Measurements from ENCODE around the gene CIPC. TPM values are rescaled to one million over a fixed set of nuclear protein-coding genes. Genes with fewer than 3 reads are reported as not detected.

Gene CIPC
- total RNA-seq, 1 donor from 2014 or later, result 22.3 TPM

- H3K27ac Mint-ChIP-seq (ENCODE audit: unreplicated experiment), result no peak overlapping the region
- TF ChIP-seq, protein P1, sequence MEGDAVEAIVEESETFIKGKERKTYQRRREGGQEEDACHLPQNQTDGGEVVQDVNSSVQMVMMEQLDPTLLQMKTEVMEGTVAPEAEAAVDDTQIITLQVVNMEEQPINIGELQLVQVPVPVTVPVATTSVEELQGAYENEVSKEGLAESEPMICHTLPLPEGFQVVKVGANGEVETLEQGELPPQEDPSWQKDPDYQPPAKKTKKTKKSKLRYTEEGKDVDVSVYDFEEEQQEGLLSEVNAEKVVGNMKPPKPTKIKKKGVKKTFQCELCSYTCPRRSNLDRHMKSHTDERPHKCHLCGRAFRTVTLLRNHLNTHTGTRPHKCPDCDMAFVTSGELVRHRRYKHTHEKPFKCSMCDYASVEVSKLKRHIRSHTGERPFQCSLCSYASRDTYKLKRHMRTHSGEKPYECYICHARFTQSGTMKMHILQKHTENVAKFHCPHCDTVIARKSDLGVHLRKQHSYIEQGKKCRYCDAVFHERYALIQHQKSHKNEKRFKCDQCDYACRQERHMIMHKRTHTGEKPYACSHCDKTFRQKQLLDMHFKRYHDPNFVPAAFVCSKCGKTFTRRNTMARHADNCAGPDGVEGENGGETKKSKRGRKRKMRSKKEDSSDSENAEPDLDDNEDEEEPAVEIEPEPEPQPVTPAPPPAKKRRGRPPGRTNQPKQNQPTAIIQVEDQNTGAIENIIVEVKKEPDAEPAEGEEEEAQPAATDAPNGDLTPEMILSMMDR (IDR thresholded peaks at IDR 0.05; ENCODE audit: partially characterized antibody, unreplicated experiment), result no peak
- no peaks in the 10 kb centered on the region for H3K36me3 Mint-ChIP-seq (ENCODE audit: unreplicated experiment)
- peaks cover 18% of the 10 kb centered on the region for H3K4me1 Mint-ChIP-seq (ENCODE audit: low read depth, unreplicated experiment)
- DNase-seq, result no peak
- peaks cover 2% of the 10 kb centered on the region for H3K27me3 Mint-ChIP-seq (ENCODE audit: unreplicated experiment)
- H3K9me3 Mint-ChIP-seq (ENCODE audit: unreplicated experiment), result no peaks in the 10 kb centered on the region
- H3K4me3 Mint-ChIP-seq (ENCODE audit: unreplicated experiment), result no peak overlapping the region
Measured at GRCh38 chr14:77086951-77087350, 11.1 kb upstream of the CIPC start.

- no peak for DNase-seq
- Mint-ChIP-seq H3K9me3 (ENCODE audit: unreplicated experiment) (no peaks in the 10 kb centered on the region), H3K27ac (ENCODE audit: unreplicated experiment) (peak overlapping the region; percentile 45), H3K27me3 (ENCODE audit: unreplicated experiment) (peaks cover 2% of the 10 kb centered on the region), H3K36me3 (ENCODE audit: unreplicated experiment) (no peaks in the 10 kb centered on the region), H3K4me3 (ENCODE audit: unreplicated experiment) (no peak overlapping the region), H3K4me1 (ENCODE audit: low read depth, unreplicated experiment) (peaks cover 18% of the 10 kb centered on the region)
- TF ChIP-seq, protein P1 (IDR thresholded peaks at IDR 0.05; ENCODE audit: partially characterized antibody, unreplicated experiment), result no peak
Measured at GRCh38 chr14:77087631-77088030, 10.4 kb upstream of the CIPC start.

DNA sequence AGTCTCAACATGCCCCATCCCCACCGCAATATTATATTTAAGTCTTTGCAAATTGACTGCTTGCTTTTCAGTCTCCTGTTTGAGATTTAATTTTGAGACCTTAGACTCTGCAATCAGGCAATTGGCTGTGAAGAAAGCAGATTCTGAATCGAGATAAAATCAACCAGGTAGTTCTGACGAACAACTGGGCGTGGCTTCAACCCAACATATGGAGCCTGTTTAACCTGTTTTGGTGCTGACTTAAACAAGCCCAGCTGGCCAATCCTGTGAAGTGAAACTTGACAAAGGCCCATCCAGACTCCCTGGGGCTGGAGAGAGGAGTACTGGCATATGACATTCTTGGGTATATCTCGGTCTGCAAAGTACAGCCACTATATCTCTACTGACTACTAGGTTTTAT is 9.8 kb upstream of the CIPC start:
- Mint-ChIP-seq H3K27me3 (ENCODE audit: unreplicated experiment) (peaks cover 2% of the 10 kb centered on the region), H3K4me1 (ENCODE audit: low read depth, unreplicated experiment) (peaks cover 18% of the 10 kb centered on the region), H3K36me3 (ENCODE audit: unreplicated experiment) (no peaks in the 10 kb centered on the region), H3K27ac (ENCODE audit: unreplicated experiment) (peak overlapping the region; percentile 46), H3K9me3 (ENCODE audit: unreplicated experiment) (no peaks in the 10 kb centered on the region), H3K4me3 (ENCODE audit: unreplicated experiment) (no peak overlapping the region)
- TF ChIP-seq, protein P1 (IDR thresholded peaks at IDR 0.05; ENCODE audit: partially characterized antibody, unreplicated experiment), result no peak
- DNase-seq, result no peak

- Mint-ChIP-seq H3K27ac (ENCODE audit: unreplicated experiment) (peak overlapping the region; percentile 46), H3K4me1 (ENCODE audit: low read depth, unreplicated experiment) (peaks cover 18% of the 10 kb centered on the region), H3K4me3 (ENCODE audit: unreplicated experiment) (no peak overlapping the region), H3K9me3 (ENCODE audit: unreplicated experiment) (no peaks in the 10 kb centered on the region), H3K36me3 (ENCODE audit: unreplicated experiment) (no peaks in the 10 kb centered on the region), H3K27me3 (ENCODE audit: unreplicated experiment) (peaks cover under 1% of the 10 kb centered on the region)
- DNase-seq, result no peak
- TF ChIP-seq, protein P1 (IDR thresholded peaks at IDR 0.05; ENCODE audit: partially characterized antibody, unreplicated experiment), result no peak
Measured at GRCh38 chr14:77088645-77089044, 9.4 kb upstream of the CIPC start.

GRCh38 chr14:77091518-77091917 is 6.5 kb upstream of the CIPC start:
- TF ChIP-seq, protein P1 (IDR thresholded peaks at IDR 0.05; ENCODE audit: partially characterized antibody, unreplicated experiment), result no peak
- Mint-ChIP-seq H3K4me3 (ENCODE audit: unreplicated experiment) (no peak overlapping the region), H3K36me3 (ENCODE audit: unreplicated experiment) (no peaks in the 10 kb centered on the region), H3K27me3 (ENCODE audit: unreplicated experiment) (no peaks in the 10 kb centered on the region), H3K9me3 (ENCODE audit: unreplicated experiment) (no peaks in the 10 kb centered on the region), H3K27ac (ENCODE audit: unreplicated experiment) (no peak overlapping the region), H3K4me1 (ENCODE audit: low read depth, unreplicated experiment) (peaks cover 14% of the 10 kb centered on the region)
- DNase-seq, result no peak

All from glutamatergic neuron (in vitro differentiated cells).